ENCODE measurements around the gene UBE2QL1. TPM values are rescaled to one million over a fixed set of nuclear protein-coding genes. Genes with fewer than 3 reads are reported as not detected.

The UBE2QL1 gene
- total RNA-seq = under 0.01 and 0.18 TPM in 2 replicates

GRCh38 chr5:6448622-6449464 is at the start of gene UBE2QL1:
UBE2QL1 (plus strand) TSS chr5:6448859; CDS start chr5:6448894, 35 bp downstream.

Other genes with a start within 250 kb of the UBE2QL1 start
- gene MED10, start 70.3 kb upstream of the UBE2QL1 start, total RNA-seq = 8.4 and 10.4 TPM in 2 replicates
- gene NSUN2, start 184.2 kb downstream of the UBE2QL1 start, total RNA-seq = 38.5 and 49.6 TPM in 2 replicates
- 11.2 and 12.2 TPM in 2 replicates for gene SRD5A1, start 184.6 kb downstream of the UBE2QL1 start, total RNA-seq

Measured in smooth muscle cell of bladder (primary cell).